Measurements from ENCODE around the gene NPAS2.

- TF ChIP-seq EZH2 (IDR thresholded peaks at IDR 0.05; ENCODE audit: insufficient read depth, low read length) (no peak), CTCF (IDR thresholded peaks at IDR 0.05; ENCODE audit: insufficient read depth, low read depth, low read length) (no peak)
Observed at GRCh38 chr2:100793982-100794381, 26.0 kb upstream of the NPAS2 start.

Data from astrocyte (in vitro differentiated cells and primary cell).